ENCODE measurements around the gene CASD1.

Gene CASD1

GRCh38 chr7:94588075-94588474 lies 78.5 kb downstream of the CASD1 start:
- no peak for DNase-seq (ENCODE audit: low read depth)

GRCh38 chr7:94590526-94591162 lies 81.0 kb downstream of the CASD1 start:
- no peak for DNase-seq (ENCODE audit: low read depth)

GRCh38 chr7:94591176-94591575 lies 81.6 kb downstream of the CASD1 start:
- DNase-seq (ENCODE audit: low read depth): no peak

- no peak for DNase-seq (ENCODE audit: low read depth)
Observed at GRCh38 chr7:94594882-94595281, 85.3 kb downstream of the CASD1 start.

- DNase-seq (ENCODE audit: low read depth): no peak
Observed at GRCh38 chr7:94595717-94596116, 86.1 kb downstream of the CASD1 start.

GRCh38 chr7:94600267-94600666 lies 90.7 kb downstream of the CASD1 start:
- no peak for DNase-seq (ENCODE audit: low read depth)

- no peak for DNase-seq (ENCODE audit: low read depth)
Observed at GRCh38 chr7:94602181-94602580, 92.6 kb downstream of the CASD1 start.

- DNase-seq (ENCODE audit: low read depth): no peak
Observed at GRCh38 chr7:94605031-94605430, 95.4 kb downstream of the CASD1 start.

All from stimulated activated CD8-positive, alpha-beta memory T cell treated with anti-CD3 and anti-CD28 coated beads, Interleukin-15, amount 100 ng/mL, for 1 hour (primary cell).